HG03139 (cell line): ENCODE measurements around the gene NELL1.

Experiments used
- ATAC-seq: cut with Tn5 transposase; IDR thresholded peaks from one replicate; pipeline ENCODE4 v1.9.1; 2021; ENCODE audit not compliant: unreplicated experiment

Gene NELL1

GRCh38 chr11:20668844-20669819 is at the start of gene NELL1:
NELL1 (plus strand) TSS chr11:20669586.
- ATAC-seq = no peak

- no peak for ATAC-seq
Observed at GRCh38 chr11:20620988-20621387, 48.4 kb upstream of the NELL1 start.

GRCh38 chr11:20621679-20622078 is 47.7 kb upstream of the NELL1 start:
- ATAC-seq = no peak

GRCh38 chr11:20623252-20623651 is 46.1 kb upstream of the NELL1 start:
- no peak for ATAC-seq

- ATAC-seq = no peak
Observed at GRCh38 chr11:20626279-20626678, 43.1 kb upstream of the NELL1 start.

- no peak for ATAC-seq
Observed at GRCh38 chr11:20627026-20627425, 42.4 kb upstream of the NELL1 start.

- ATAC-seq = no peak
Observed at GRCh38 chr11:20627701-20628100, 41.7 kb upstream of the NELL1 start.

GRCh38 chr11:20631519-20632168 is 37.7 kb upstream of the NELL1 start:
- no peak for ATAC-seq

- no peak for ATAC-seq
Observed at GRCh38 chr11:20632169-20632532, 37.2 kb upstream of the NELL1 start.

GRCh38 chr11:20634044-20634443 is 35.3 kb upstream of the NELL1 start:
- no peak for ATAC-seq

GRCh38 chr11:20634781-20635180 is 34.6 kb upstream of the NELL1 start:
- no peak for ATAC-seq

- no peak for ATAC-seq
Observed at GRCh38 chr11:20638074-20638473, 31.3 kb upstream of the NELL1 start.

GRCh38 chr11:20639688-20640087 is 29.7 kb upstream of the NELL1 start:
- no peak for ATAC-seq

- no peak for ATAC-seq
Observed at GRCh38 chr11:20640401-20640800, 29.0 kb upstream of the NELL1 start.

- no peak for ATAC-seq
Observed at GRCh38 chr11:20644360-20644759, 25.0 kb upstream of the NELL1 start.

- peak; percentile 50 for ATAC-seq
Observed at GRCh38 chr11:20647976-20648565, 21.3 kb upstream of the NELL1 start.

- ATAC-seq = no peak
Observed at GRCh38 chr11:20652150-20652806, 17.1 kb upstream of the NELL1 start.

GRCh38 chr11:20654038-20654437 is 15.3 kb upstream of the NELL1 start:
- no peak for ATAC-seq

GRCh38 chr11:20656901-20657300 is 12.5 kb upstream of the NELL1 start:
- no peak for ATAC-seq

GRCh38 chr11:20658135-20658534 is 11.3 kb upstream of the NELL1 start:
- ATAC-seq = no peak

GRCh38 chr11:20661445-20661844 is 7.9 kb upstream of the NELL1 start:
- ATAC-seq = no peak
